WERI-Rb-1 (cell line): ENCODE data around the gene VPS8.
"Not testable (repeated sequence)": the region's sequence is repeated elsewhere in the genome, so short reads cannot be mapped to it uniquely, and the experiment has no call there.

ENCODE experiments used
- DNase-seq: peaks from one replicate; pipeline ENCODE4 v3.0.0-alpha.2; 2020
- H3K27ac ChIP-seq: fragments of 250-450 bp; sonication (Bioruptor Pico); 2 replicates; pipeline ENCODE4 v1.5.1; 2020; ENCODE audit warnings: mild to moderate bottlenecking, moderate library complexity
- H3K27me3 ChIP-seq: fragments of 250-450 bp; sonication (Bioruptor Pico); 2 replicates; pipeline ENCODE4 v1.5.1; 2021; ENCODE audit warnings: mild to moderate bottlenecking, low read depth, moderate library complexity; ENCODE audit not compliant: insufficient read depth, severe bottlenecking
- H3K36me3 ChIP-seq: fragments of 250-450 bp; sonication (Bioruptor Pico); 2 replicates; pipeline ENCODE4 v1.5.1; 2020; ENCODE audit warnings: mild to moderate bottlenecking, moderate library complexity
- H3K4me3 ChIP-seq: 2 replicates; pipeline ENCODE4 v1.5.1; 2011; ENCODE audit warnings: low read depth, mild to moderate bottlenecking, control low read depth, low read length
- H3K9me3 ChIP-seq: fragments of 250-450 bp; sonication (Bioruptor Pico); 2 replicates; pipeline ENCODE4 v1.5.1; 2021; ENCODE audit warnings: mild to moderate bottlenecking, moderate library complexity; ENCODE audit not compliant: severe bottlenecking
- TF ChIP-seq, protein P1 (sequence below): IDR thresholded peaks from 2 replicates; pipeline ENCODE4 v1.5.1; 2011; ENCODE audit warnings: low read depth, mild to moderate bottlenecking, control low read depth, inconsistent platforms, low read length

The VPS8 gene

GRCh38 chr3:184894051-184894450, 82.1 kb downstream of the VPS8 start:
- no peaks in the 10 kb centered on the region for H3K36me3 ChIP-seq
- DNase-seq: no peak
- no peaks in the 10 kb centered on the region for H3K9me3 ChIP-seq
- no peaks in the 10 kb centered on the region for H3K27me3 ChIP-seq
- H3K27ac ChIP-seq: no peak overlapping the region
- no peak overlapping the region for H3K4me3 ChIP-seq
- TF ChIP-seq, protein P1, sequence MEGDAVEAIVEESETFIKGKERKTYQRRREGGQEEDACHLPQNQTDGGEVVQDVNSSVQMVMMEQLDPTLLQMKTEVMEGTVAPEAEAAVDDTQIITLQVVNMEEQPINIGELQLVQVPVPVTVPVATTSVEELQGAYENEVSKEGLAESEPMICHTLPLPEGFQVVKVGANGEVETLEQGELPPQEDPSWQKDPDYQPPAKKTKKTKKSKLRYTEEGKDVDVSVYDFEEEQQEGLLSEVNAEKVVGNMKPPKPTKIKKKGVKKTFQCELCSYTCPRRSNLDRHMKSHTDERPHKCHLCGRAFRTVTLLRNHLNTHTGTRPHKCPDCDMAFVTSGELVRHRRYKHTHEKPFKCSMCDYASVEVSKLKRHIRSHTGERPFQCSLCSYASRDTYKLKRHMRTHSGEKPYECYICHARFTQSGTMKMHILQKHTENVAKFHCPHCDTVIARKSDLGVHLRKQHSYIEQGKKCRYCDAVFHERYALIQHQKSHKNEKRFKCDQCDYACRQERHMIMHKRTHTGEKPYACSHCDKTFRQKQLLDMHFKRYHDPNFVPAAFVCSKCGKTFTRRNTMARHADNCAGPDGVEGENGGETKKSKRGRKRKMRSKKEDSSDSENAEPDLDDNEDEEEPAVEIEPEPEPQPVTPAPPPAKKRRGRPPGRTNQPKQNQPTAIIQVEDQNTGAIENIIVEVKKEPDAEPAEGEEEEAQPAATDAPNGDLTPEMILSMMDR: no peak

- Histone ChIP-seq H3K36me3 (no peaks in the 10 kb centered on the region), H3K27me3 (no peaks in the 10 kb centered on the region), H3K9me3 (no peaks in the 10 kb centered on the region), H3K27ac (no peak overlapping the region), H3K4me3 (no peak overlapping the region)
- TF ChIP-seq, protein P1: no peak
- DNase-seq: no peak
Observed at GRCh38 chr3:184895350-184895749, 83.4 kb downstream of the VPS8 start.

- H3K27ac ChIP-seq: no peak overlapping the region
- DNase-seq: no peak
- H3K4me3 ChIP-seq: no peak overlapping the region
- H3K36me3 ChIP-seq: no peaks in the 10 kb centered on the region
- no peaks in the 10 kb centered on the region for H3K9me3 ChIP-seq
- TF ChIP-seq, protein P1: no peak
- no peaks in the 10 kb centered on the region for H3K27me3 ChIP-seq
Observed at GRCh38 chr3:184896336-184896735, 84.4 kb downstream of the VPS8 start.

DNA sequence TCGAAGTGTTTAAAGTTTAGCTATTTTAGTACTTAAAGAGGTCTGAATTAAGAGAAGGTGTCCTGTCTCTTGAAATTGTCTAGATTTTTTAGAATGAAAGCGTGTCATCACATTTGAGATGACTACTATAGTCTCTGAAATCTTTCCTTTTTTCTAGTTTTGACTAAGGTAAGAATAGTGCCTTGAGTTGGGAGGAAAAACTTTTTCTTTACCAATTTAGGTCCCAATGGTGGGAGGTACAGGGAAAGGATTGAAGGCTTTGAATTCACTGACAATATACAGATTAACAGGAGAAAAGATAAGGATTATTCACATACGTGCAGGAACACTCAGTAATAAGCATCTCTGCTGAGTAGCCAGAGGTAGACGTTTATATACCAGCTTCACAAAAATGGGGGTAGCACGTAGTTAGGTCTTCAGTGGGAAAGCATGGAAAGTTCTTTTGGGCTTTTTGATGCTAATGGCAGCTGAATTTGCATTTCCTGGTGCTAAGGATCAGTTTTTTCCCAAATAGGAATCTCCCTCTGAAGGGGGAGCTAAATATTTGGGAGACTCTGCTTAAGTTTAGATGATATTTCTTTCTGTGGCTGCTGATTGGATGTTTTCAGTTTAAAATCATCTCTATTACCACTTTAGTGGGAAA, 88.1 kb downstream of the VPS8 start:
- H3K36me3 ChIP-seq: no peaks in the 10 kb centered on the region

GRCh38 chr3:184907031-184907430, 95.1 kb downstream of the VPS8 start:
- not testable (repeated sequence) for H3K27ac ChIP-seq, DNase-seq, H3K36me3 ChIP-seq

More for the DNA sequence above, 88.1 kb downstream of the VPS8 start:
- peaks cover 8% of the 10 kb centered on the region for H3K9me3 ChIP-seq
- no peaks in the 10 kb centered on the region for H3K27me3 ChIP-seq
- no peak overlapping the region for H3K4me3 ChIP-seq
- TF ChIP-seq, protein P1: no peak
- DNase-seq: no peak
- H3K27ac ChIP-seq: no peak overlapping the region

GRCh38 chr3:184907681-184908649, 96.0 kb downstream of the VPS8 start:
- TF ChIP-seq, protein P1: no peak

More at GRCh38 chr3:184907031-184907430, 95.1 kb downstream of the VPS8 start:
- H3K27me3 ChIP-seq, H3K4me3 ChIP-seq, H3K9me3 ChIP-seq: not testable (repeated sequence)

More at GRCh38 chr3:184907681-184908649, 96.0 kb downstream of the VPS8 start:
- DNase-seq: no peak
- H3K9me3 ChIP-seq: peaks cover 10% of the 10 kb centered on the region
- no peaks in the 10 kb centered on the region for H3K27me3 ChIP-seq
- no peak overlapping the region for H3K27ac ChIP-seq
- no peak overlapping the region for H3K4me3 ChIP-seq
- no peaks in the 10 kb centered on the region for H3K36me3 ChIP-seq
